ENCODE results near the gene LDLRAP1.

Gene LDLRAP1

GRCh38 chr1:25563330-25564215 is 20.2 kb downstream of the LDLRAP1 start:
- Histone ChIP-seq H3K36me3 (ENCODE audit: insufficient read depth, low read length) (no peaks in the 10 kb centered on the region), H3K4me1 (ENCODE audit: insufficient read depth, low read length, severe bottlenecking) (peaks cover 45% of the 10 kb centered on the region)

GRCh38 chr1:25564777-25565574 is 21.6 kb downstream of the LDLRAP1 start:
- no peak for TF ChIP-seq EZH2 (IDR thresholded peaks at IDR 0.05; ENCODE audit: borderline replicate concordance, low read length)
- no peaks in the 10 kb centered on the region for H3F3A ChIP-seq (ENCODE audit: insufficient read depth, low read length)
- H3K9me2 ChIP-seq (ENCODE audit: low read depth, low read length), result no peaks in the 10 kb centered on the region
- no peak overlapping the region for H2AFZ ChIP-seq (ENCODE audit: low read length)
- no peak overlapping the region; the same call in 1 of the 2 replicates for H3K4me2 ChIP-seq (ENCODE audit: low read length)
- no peak overlapping the region for H3K9ac ChIP-seq (ENCODE audit: low read length)
- no peaks in the 10 kb centered on the region for H3K36me3 ChIP-seq (ENCODE audit: insufficient read depth, low read length)
- H3K4me1 ChIP-seq (ENCODE audit: insufficient read depth, low read length, severe bottlenecking), result peaks cover 45% of the 10 kb centered on the region
- H3K27ac ChIP-seq (ENCODE audit: low read depth, low read length, poor library complexity, severe bottlenecking), result no peak overlapping the region
- no peak overlapping the region for H3K4me3 ChIP-seq (ENCODE audit: low read depth, low read length, poor library complexity, severe bottlenecking)
- H4K20me1 ChIP-seq (ENCODE audit: insufficient read depth, low read length), result no peaks in the 10 kb centered on the region
- H3K79me2 ChIP-seq (ENCODE audit: insufficient read depth, low read length), result no peaks in the 10 kb centered on the region
- no peaks in the 10 kb centered on the region for H3K9me3 ChIP-seq (ENCODE audit: low read length)
- H3K27me3 ChIP-seq (ENCODE audit: insufficient read depth, low read length), result no peaks in the 10 kb centered on the region; the same call in 1 of the 2 replicates

More at GRCh38 chr1:25563330-25564215, 20.2 kb downstream of the LDLRAP1 start:
- Histone ChIP-seq H3K27ac (ENCODE audit: low read depth, low read length, poor library complexity, severe bottlenecking) (no peak overlapping the region), H3K9me2 (ENCODE audit: low read depth, low read length) (no peaks in the 10 kb centered on the region), H3F3A (ENCODE audit: insufficient read depth, low read length) (no peaks in the 10 kb centered on the region), H3K4me3 (ENCODE audit: low read depth, low read length, poor library complexity, severe bottlenecking) (no peak overlapping the region), H3K9ac (ENCODE audit: low read length) (no peak overlapping the region), H3K9me3 (ENCODE audit: low read length) (no peaks in the 10 kb centered on the region), H3K27me3 (ENCODE audit: insufficient read depth, low read length) (no peaks in the 10 kb centered on the region), H4K20me1 (ENCODE audit: insufficient read depth, low read length) (no peaks in the 10 kb centered on the region), H2AFZ (ENCODE audit: low read length) (no peak overlapping the region), H3K79me2 (ENCODE audit: insufficient read depth, low read length) (no peaks in the 10 kb centered on the region), H3K4me2 (ENCODE audit: low read length) (0 out of 2 replicates have a peak overlapping the region, but pooled peaks have one; percentile 54)
- TF ChIP-seq CTCF (IDR thresholded peaks at IDR 0.05; ENCODE audit: low read length) (no peak), EZH2 (IDR thresholded peaks at IDR 0.05; ENCODE audit: borderline replicate concordance, low read length) (no peak)

- Histone ChIP-seq H3K9me3 (ENCODE audit: low read length) (no peaks in the 10 kb centered on the region), H3K79me2 (ENCODE audit: insufficient read depth, low read length) (no peaks in the 10 kb centered on the region), H2AFZ (ENCODE audit: low read length) (no peak overlapping the region), H3K36me3 (ENCODE audit: insufficient read depth, low read length) (no peaks in the 10 kb centered on the region), H3K9me2 (ENCODE audit: low read depth, low read length) (no peaks in the 10 kb centered on the region), H3K4me2 (ENCODE audit: low read length) (no peak overlapping the region; the same call in 1 of the 2 replicates), H4K20me1 (ENCODE audit: insufficient read depth, low read length) (no peaks in the 10 kb centered on the region), H3K4me3 (ENCODE audit: low read depth, low read length, poor library complexity, severe bottlenecking) (no peak overlapping the region), H3K9ac (ENCODE audit: low read length) (no peak overlapping the region), H3F3A (ENCODE audit: insufficient read depth, low read length) (no peaks in the 10 kb centered on the region), H3K27me3 (ENCODE audit: insufficient read depth, low read length) (no peaks in the 10 kb centered on the region; the same call in 1 of the 2 replicates), H3K4me1 (ENCODE audit: insufficient read depth, low read length, severe bottlenecking) (peaks cover 45% of the 10 kb centered on the region), H3K27ac (ENCODE audit: low read depth, low read length, poor library complexity, severe bottlenecking) (no peak overlapping the region)
- TF ChIP-seq CTCF (IDR thresholded peaks at IDR 0.05; ENCODE audit: low read length) (no peak), EZH2 (IDR thresholded peaks at IDR 0.05; ENCODE audit: borderline replicate concordance, low read length) (no peak)
Measured at GRCh38 chr1:25565626-25566025, 22.2 kb downstream of the LDLRAP1 start.
